GM23338 (cell line): ENCODE measurements around the gene SMIM7.

Experiments used
- EZH2 ChIP-seq: fragments of 200-600 bp; sonication (generic); IDR thresholded peaks from one replicate; pipeline ENCODE4 v1.8.0; 2017; ENCODE audit warnings: antibody characterized with exemption, mild to moderate bottlenecking, low read depth; ENCODE audit not compliant: unreplicated experiment
- EZH2phosphoT487 ChIP-seq: fragments of 200-600 bp; sonication (generic); IDR thresholded peaks from one replicate; pipeline ENCODE4 v1.8.1; 2018; ENCODE audit warnings: antibody characterized with exemption; ENCODE audit not compliant: unreplicated experiment
- POLR2AphosphoS5 ChIP-seq: IDR thresholded peaks from 2 replicates; pipeline ENCODE4 v1.6.1; 2016; ENCODE audit warnings: antibody characterized with exemption, low read depth
- ZNF331 ChIP-seq: fragments of 250-450 bp; sonication (Bioruptor Pico); IDR thresholded peaks from 2 replicates; pipeline ENCODE4 v1.5.0; 2020; ENCODE audit warnings: low read depth, mild to moderate bottlenecking, moderate library complexity
- TF ChIP-seq, protein P1 (sequence below), 2 experiments: fragments of 200-600 bp in 1 of 2; sonication (generic) in 1 of 2; conservative IDR thresholded peaks; 2 replicates each; pipeline versions ENCODE4 v1.5.1 to v1.6.1; 2016 to 2017; ENCODE audit warnings: antibody characterized with exemption in 2 of 2, low read depth in 2 of 2, mild to moderate bottlenecking in 2 of 2, moderate library complexity in 1 of 2
- TF ChIP-seq, protein P2 (sequence below): IDR thresholded peaks from 2 replicates; pipeline ENCODE4 v1.6.1; 2016; ENCODE audit warnings: antibody characterized with exemption
- TF ChIP-seq, protein P3 (sequence below): fragments of 250-450 bp; sonication (Bioruptor Pico); IDR thresholded peaks from 2 replicates; pipeline ENCODE4 v1.5.0; 2020; ENCODE audit warnings: mild to moderate bottlenecking, moderate library complexity

DNA sequence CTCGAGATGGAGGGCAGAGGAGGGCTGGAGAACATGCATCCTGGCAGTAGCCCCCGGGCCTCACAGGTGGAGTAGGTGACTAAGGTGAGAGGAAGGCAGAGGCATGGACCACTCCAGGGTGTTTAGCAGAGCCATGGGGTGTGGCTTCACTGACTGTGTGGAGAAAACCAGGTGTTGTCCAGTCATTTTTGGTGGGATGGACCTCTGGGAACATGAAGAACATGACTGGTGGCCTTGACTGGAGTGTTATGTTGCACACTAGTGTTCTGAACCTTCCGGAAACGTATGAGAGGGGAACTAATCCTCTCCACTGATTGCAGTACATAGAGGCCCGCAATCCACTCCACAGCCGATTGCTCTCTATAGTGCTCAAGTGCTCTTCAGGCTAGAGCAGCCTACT is 48.8 kb downstream of the SMIM7 start:
- no peak for TF ChIP-seq EZH2
- TF ChIP-seq, protein P1, sequence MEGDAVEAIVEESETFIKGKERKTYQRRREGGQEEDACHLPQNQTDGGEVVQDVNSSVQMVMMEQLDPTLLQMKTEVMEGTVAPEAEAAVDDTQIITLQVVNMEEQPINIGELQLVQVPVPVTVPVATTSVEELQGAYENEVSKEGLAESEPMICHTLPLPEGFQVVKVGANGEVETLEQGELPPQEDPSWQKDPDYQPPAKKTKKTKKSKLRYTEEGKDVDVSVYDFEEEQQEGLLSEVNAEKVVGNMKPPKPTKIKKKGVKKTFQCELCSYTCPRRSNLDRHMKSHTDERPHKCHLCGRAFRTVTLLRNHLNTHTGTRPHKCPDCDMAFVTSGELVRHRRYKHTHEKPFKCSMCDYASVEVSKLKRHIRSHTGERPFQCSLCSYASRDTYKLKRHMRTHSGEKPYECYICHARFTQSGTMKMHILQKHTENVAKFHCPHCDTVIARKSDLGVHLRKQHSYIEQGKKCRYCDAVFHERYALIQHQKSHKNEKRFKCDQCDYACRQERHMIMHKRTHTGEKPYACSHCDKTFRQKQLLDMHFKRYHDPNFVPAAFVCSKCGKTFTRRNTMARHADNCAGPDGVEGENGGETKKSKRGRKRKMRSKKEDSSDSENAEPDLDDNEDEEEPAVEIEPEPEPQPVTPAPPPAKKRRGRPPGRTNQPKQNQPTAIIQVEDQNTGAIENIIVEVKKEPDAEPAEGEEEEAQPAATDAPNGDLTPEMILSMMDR (conservative IDR thresholded peaks at IDR 0.05; ENCODE audit: low read depth in 2 of 2): no peak
- TF ChIP-seq, protein P2, sequence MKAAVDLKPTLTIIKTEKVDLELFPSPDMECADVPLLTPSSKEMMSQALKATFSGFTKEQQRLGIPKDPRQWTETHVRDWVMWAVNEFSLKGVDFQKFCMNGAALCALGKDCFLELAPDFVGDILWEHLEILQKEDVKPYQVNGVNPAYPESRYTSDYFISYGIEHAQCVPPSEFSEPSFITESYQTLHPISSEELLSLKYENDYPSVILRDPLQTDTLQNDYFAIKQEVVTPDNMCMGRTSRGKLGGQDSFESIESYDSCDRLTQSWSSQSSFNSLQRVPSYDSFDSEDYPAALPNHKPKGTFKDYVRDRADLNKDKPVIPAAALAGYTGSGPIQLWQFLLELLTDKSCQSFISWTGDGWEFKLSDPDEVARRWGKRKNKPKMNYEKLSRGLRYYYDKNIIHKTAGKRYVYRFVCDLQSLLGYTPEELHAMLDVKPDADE: no peak
- no peak for TF ChIP-seq POLR2AphosphoS5
- no peak for TF ChIP-seq ZNF331
- TF ChIP-seq, protein P3, sequence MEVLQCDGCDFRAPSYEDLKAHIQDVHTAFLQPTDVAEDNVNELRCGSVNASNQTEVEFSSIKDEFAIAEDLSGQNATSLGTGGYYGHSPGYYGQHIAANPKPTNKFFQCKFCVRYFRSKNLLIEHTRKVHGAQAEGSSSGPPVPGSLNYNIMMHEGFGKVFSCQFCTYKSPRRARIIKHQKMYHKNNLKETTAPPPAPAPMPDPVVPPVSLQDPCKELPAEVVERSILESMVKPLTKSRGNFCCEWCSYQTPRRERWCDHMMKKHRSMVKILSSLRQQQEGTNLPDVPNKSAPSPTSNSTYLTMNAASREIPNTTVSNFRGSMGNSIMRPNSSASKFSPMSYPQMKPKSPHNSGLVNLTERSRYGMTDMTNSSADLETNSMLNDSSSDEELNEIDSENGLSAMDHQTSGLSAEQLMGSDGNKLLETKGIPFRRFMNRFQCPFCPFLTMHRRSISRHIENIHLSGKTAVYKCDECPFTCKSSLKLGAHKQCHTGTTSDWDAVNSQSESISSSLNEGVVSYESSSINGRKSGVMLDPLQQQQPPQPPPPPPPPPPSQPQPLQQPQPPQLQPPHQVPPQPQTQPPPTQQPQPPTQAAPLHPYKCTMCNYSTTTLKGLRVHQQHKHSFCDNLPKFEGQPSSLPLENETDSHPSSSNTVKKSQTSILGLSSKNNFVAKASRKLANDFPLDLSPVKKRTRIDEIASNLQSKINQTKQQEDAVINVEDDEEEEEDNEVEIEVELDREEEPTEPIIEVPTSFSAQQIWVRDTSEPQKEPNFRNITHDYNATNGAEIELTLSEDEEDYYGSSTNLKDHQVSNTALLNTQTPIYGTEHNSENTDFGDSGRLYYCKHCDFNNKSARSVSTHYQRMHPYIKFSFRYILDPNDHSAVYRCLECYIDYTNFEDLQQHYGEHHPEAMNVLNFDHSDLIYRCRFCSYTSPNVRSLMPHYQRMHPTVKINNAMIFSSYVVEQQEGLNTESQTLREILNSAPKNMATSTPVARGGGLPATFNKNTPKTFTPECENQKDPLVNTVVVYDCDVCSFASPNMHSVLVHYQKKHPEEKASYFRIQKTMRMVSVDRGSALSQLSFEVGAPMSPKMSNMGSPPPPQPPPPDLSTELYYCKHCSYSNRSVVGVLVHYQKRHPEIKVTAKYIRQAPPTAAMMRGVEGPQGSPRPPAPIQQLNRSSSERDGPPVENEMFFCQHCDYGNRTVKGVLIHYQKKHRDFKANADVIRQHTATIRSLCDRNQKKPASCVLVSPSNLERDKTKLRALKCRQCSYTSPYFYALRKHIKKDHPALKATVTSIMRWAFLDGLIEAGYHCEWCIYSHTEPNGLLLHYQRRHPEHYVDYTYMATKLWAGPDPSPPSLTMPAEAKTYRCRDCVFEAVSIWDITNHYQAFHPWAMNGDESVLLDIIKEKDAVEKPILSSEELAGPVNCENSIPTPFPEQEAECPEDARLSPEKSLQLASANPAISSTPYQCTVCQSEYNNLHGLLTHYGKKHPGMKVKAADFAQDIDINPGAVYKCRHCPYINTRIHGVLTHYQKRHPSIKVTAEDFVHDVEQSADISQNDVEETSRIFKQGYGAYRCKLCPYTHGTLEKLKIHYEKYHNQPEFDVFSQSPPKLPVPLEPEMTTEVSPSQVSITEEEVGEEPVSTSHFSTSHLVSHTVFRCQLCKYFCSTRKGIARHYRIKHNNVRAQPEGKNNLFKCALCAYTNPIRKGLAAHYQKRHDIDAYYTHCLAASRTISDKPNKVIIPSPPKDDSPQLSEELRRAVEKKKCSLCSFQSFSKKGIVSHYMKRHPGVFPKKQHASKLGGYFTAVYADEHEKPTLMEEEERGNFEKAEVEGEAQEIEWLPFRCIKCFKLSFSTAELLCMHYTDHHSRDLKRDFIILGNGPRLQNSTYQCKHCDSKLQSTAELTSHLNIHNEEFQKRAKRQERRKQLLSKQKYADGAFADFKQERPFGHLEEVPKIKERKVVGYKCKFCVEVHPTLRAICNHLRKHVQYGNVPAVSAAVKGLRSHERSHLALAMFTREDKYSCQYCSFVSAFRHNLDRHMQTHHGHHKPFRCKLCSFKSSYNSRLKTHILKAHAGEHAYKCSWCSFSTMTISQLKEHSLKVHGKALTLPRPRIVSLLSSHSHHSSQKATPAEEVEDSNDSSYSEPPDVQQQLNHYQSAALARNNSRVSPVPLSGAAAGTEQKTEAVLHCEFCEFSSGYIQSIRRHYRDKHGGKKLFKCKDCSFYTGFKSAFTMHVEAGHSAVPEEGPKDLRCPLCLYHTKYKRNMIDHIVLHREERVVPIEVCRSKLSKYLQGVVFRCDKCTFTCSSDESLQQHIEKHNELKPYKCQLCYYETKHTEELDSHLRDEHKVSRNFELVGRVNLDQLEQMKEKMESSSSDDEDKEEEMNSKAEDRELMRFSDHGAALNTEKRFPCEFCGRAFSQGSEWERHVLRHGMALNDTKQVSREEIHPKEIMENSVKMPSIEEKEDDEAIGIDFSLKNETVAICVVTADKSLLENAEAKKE: no peak
- no peak for TF ChIP-seq EZH2phosphoT487
